ENCODE data around the gene CTNNA2. TPM values are rescaled to one million over a fixed set of nuclear protein-coding genes. Genes with fewer than 3 reads are reported as not detected.

Gene CTNNA2
- total and polyA plus RNA-seq, 9 of the 15 experiments (the other 6 are each of a cell fraction or from before 2014, with no cell fraction given): 0.03 to 0.40 (median 0.15) TPM

DNA sequence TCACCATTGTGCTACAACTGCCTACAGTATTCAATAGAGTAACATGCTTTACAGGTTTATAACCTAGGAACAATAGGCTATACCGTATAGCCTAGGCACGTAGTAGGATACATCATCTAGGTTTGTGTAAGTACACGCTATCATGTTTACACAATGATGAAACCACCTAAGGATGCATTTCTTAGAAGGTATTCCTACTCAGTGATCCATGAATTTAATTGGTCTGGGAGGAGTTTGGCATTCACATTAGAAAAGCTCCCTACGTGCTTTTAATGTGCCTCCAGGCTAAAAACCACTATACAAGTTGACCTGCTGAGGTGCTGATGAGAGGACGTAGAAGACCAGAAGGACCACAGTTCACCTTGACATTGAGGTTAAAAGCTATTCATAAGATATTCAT lies 946.2 kb downstream of the CTNNA2 start:
- WGBS (ENCODE audit: insufficient coverage, low coverage, missing lambda C conversion rate): 1% methylated on average over 5 of the region's 5 CpGs
- TF ChIP-seq, protein P1, sequence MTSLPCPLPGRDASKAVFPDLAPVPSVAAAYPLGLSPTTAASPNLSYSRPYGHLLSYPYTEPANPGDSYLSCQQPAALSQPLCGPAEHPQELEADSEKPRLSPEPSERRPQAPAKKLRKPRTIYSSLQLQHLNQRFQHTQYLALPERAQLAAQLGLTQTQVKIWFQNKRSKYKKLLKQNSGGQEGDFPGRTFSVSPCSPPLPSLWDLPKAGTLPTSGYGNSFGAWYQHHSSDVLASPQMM (CRISPR knock-in tag; IDR thresholded peaks at IDR 0.05): no peak
- TF ChIP-seq PHB (CRISPR knock-in tag; IDR thresholded peaks at IDR 0.05) (no peak), TCFL5 (CRISPR knock-in tag; conservative IDR thresholded peaks at IDR 0.05) (no peak), NUFIP1 (IDR thresholded peaks at IDR 0.05; ENCODE audit: partially characterized antibody) (no peak), CREM (IDR thresholded peaks at IDR 0.05; ENCODE audit: low read depth) (no peak), ZNF146 (CRISPR knock-in tag; IDR thresholded peaks at IDR 0.05; ENCODE audit: unreplicated experiment) (no peak), ZNF76 (CRISPR knock-in tag; IDR thresholded peaks at IDR 0.05; ENCODE audit: borderline replicate concordance) (no peak), TAL1 (IDR thresholded peaks at IDR 0.05) (no peak)
- TF ChIP-seq, protein P2, sequence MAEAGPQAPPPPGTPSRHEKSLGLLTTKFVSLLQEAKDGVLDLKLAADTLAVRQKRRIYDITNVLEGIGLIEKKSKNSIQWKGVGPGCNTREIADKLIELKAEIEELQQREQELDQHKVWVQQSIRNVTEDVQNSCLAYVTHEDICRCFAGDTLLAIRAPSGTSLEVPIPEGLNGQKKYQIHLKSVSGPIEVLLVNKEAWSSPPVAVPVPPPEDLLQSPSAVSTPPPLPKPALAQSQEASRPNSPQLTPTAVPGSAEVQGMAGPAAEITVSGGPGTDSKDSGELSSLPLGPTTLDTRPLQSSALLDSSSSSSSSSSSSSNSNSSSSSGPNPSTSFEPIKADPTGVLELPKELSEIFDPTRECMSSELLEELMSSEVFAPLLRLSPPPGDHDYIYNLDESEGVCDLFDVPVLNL (CRISPR knock-in tag; IDR thresholded peaks at IDR 0.05; ENCODE audit: low read depth): no peak
- TF ChIP-seq, protein P3, sequence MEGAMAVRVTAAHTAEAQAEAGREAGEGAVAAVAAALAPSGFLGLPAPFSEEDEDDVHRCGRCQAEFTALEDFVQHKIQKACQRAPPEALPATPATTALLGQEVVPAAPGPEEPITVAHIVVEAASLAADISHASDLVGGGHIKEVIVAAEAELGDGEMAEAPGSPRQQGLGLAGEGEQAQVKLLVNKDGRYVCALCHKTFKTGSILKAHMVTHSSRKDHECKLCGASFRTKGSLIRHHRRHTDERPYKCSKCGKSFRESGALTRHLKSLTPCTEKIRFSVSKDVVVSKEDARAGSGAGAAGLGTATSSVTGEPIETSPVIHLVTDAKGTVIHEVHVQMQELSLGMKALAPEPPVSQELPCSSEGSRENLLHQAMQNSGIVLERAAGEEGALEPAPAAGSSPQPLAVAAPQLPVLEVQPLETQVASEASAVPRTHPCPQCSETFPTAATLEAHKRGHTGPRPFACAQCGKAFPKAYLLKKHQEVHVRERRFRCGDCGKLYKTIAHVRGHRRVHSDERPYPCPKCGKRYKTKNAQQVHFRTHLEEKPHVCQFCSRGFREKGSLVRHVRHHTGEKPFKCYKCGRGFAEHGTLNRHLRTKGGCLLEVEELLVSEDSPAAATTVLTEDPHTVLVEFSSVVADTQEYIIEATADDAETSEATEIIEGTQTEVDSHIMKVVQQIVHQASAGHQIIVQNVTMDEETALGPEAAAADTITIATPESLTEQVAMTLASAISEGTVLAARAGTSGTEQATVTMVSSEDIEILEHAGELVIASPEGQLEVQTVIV (CRISPR knock-in tag; IDR thresholded peaks at IDR 0.05; ENCODE audit: borderline replicate concordance): no peak
- TF ChIP-seq, protein P4, sequence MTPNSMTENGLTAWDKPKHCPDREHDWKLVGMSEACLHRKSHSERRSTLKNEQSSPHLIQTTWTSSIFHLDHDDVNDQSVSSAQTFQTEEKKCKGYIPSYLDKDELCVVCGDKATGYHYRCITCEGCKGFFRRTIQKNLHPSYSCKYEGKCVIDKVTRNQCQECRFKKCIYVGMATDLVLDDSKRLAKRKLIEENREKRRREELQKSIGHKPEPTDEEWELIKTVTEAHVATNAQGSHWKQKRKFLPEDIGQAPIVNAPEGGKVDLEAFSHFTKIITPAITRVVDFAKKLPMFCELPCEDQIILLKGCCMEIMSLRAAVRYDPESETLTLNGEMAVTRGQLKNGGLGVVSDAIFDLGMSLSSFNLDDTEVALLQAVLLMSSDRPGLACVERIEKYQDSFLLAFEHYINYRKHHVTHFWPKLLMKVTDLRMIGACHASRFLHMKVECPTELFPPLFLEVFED (CRISPR knock-in tag; conservative IDR thresholded peaks at IDR 0.05): no peak
- TF ChIP-seq, protein P5, sequence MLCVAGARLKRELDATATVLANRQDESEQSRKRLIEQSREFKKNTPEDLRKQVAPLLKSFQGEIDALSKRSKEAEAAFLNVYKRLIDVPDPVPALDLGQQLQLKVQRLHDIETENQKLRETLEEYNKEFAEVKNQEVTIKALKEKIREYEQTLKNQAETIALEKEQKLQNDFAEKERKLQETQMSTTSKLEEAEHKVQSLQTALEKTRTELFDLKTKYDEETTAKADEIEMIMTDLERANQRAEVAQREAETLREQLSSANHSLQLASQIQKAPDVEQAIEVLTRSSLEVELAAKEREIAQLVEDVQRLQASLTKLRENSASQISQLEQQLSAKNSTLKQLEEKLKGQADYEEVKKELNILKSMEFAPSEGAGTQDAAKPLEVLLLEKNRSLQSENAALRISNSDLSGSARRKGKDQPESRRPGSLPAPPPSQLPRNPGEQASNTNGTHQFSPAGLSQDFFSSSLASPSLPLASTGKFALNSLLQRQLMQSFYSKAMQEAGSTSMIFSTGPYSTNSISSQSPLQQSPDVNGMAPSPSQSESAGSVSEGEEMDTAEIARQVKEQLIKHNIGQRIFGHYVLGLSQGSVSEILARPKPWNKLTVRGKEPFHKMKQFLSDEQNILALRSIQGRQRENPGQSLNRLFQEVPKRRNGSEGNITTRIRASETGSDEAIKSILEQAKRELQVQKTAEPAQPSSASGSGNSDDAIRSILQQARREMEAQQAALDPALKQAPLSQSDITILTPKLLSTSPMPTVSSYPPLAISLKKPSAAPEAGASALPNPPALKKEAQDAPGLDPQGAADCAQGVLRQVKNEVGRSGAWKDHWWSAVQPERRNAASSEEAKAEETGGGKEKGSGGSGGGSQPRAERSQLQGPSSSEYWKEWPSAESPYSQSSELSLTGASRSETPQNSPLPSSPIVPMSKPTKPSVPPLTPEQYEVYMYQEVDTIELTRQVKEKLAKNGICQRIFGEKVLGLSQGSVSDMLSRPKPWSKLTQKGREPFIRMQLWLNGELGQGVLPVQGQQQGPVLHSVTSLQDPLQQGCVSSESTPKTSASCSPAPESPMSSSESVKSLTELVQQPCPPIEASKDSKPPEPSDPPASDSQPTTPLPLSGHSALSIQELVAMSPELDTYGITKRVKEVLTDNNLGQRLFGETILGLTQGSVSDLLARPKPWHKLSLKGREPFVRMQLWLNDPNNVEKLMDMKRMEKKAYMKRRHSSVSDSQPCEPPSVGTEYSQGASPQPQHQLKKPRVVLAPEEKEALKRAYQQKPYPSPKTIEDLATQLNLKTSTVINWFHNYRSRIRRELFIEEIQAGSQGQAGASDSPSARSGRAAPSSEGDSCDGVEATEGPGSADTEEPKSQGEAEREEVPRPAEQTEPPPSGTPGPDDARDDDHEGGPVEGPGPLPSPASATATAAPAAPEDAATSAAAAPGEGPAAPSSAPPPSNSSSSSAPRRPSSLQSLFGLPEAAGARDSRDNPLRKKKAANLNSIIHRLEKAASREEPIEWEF (CRISPR knock-in tag; IDR thresholded peaks at IDR 0.05): no peak

More for the DNA sequence above, 946.2 kb downstream of the CTNNA2 start:
- intact Hi-C loops (cut with micrococcal nuclease): no loop called here
- ATAC-seq (no peak), FAIRE-seq (no peak), DNase-seq (ENCODE audit: extremely low read depth in 1 of 4, low spot score in 3 of 4) (no peak)
- Histone ChIP-seq H3K9ac (ENCODE audit: insufficient read depth in 1 of 2, low read depth in 2 of 2, low read length in 2 of 2) (no peak overlapping the region), H4K20me1 (replicated peaks; ENCODE audit: control insufficient read depth, insufficient read depth, low read length) (no peaks in the 10 kb centered on the region), H3K4me3 (no peak overlapping the region), H3K27me3 (ENCODE audit: control insufficient read depth in 2 of 2, insufficient read depth in 2 of 2, low read length in 2 of 2) (peaks cover 0 to 4% of the 10 kb centered on the region in 2 experiments; a peak in 3 of 5 replicates), H3K9me3 (replicated peaks; ENCODE audit: control insufficient read depth, insufficient read depth, low read depth, low read length) (no peaks in the 10 kb centered on the region), H3K4me2 (ENCODE audit: insufficient read depth, low read length) (no peak overlapping the region), H2AFZ (ENCODE audit: low read depth, low read length) (no peak overlapping the region), H3K36me3 (ENCODE audit: control insufficient read depth, insufficient read depth, low read length) (no peaks in the 10 kb centered on the region), H3K9me1 (ENCODE audit: control insufficient read depth, insufficient read depth, low read length) (no peaks in the 10 kb centered on the region), H3K27ac (ENCODE audit: extremely low read depth, low read depth, low read length) (no peak overlapping the region), H3K4me1 (replicated peaks in 1 of 2; ENCODE audit: control insufficient read depth in 2 of 2, insufficient read depth in 2 of 2, low read length in 2 of 2) (no peaks in the 10 kb centered on the region), H3K79me2 (ENCODE audit: control insufficient read depth, insufficient read depth, low read length) (no peaks in the 10 kb centered on the region)
- POLR2A ChIA-PET: no interaction called here
- in situ Hi-C loops (cut with MboI): no loop called here
- BruUV-seq (replicated peaks): no TSS peak
- CTCF ChIA-PET (ENCODE audit: low intra/inter-chr PET ratio): no interaction called here

Data from K562 (cell line).